ENCODE measurements around the gene NTHL1.
A peak's percentile ranks its signal among the peaks of the same experiment; 100 is the strongest.

The NTHL1 gene

DNA sequence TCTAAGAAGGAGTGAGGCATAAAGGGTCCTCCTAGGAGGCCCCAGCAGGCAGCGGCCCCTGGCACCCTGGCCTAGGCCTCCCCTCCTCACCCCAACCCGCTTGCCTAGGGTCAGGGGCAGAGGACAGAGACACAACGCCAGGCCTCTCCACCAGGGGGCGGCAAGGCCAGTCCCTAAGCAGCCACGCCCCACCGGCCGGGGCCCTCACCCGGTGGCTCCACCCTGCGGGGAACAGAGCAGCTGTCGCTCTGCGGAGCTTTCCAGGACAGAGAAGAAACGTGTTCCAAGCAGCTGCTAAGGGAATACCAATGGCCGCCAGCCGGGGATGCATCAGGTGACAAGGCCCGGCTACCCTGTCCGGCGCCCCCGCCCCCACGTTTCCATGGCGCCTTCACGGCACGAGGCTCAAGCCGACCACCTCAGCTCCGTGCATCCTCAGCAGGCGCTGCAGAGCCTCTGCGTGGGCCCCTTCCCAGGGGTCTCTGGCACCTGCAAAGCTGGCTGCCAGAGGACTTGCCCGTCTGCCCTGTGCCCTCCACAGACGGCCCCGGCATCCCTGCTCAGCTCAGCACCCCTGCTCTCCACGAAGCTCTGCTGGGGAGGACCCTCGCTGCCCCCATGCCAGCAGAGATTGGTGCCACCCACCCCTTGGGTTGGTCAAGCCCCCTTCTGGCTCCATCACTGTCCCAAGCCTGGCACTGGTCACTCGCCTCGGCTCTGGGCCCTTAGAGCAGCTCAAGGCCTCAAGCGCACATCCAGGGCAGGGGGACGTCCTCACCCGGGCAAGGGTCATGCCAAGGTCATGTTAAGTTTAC is 43.6 kb downstream of the NTHL1 start:
- Histone ChIP-seq H3K9me3 (ENCODE audit: control insufficient read depth in 5 of 5, low read length in 5 of 5) (no peaks in the 10 kb centered on the region), H3K4me3 (ENCODE audit: low read depth in 1 of 5, low read length in 5 of 5) (peak overlapping the region in 2 of 5 donors; percentile 25 to 43), H3K36me3 (ENCODE audit: control insufficient read depth in 5 of 5, insufficient read depth in 5 of 5, low read length in 5 of 5) (peaks cover 0 to 45% (median 44%) of the 10 kb centered on the region in 5 donors), H3K27me3 (ENCODE audit: control insufficient read depth in 5 of 5, insufficient read depth in 4 of 5, low read length in 5 of 5) (no peaks in the 10 kb centered on the region), H3K4me1 (ENCODE audit: control insufficient read depth in 5 of 5, insufficient read depth in 5 of 5, low read length in 5 of 5) (peaks cover 11 to 59% (median 56%) of the 10 kb centered on the region in 5 donors), H3K27ac (ENCODE audit: low read depth, low read length) (no peak overlapping the region), H3K9ac (ENCODE audit: low read length in 5 of 5) (no peak overlapping the region)

GRCh38 chr16:2003231-2003826 is 44.3 kb downstream of the NTHL1 start:
- Histone ChIP-seq H3K4me1 (ENCODE audit: control insufficient read depth in 5 of 5, insufficient read depth in 5 of 5, low read length in 5 of 5) (peaks cover 7 to 53% (median 49%) of the 10 kb centered on the region in 5 donors), H3K27ac (ENCODE audit: low read depth, low read length) (no peak overlapping the region), H3K27me3 (ENCODE audit: control insufficient read depth in 5 of 5, insufficient read depth in 4 of 5, low read length in 5 of 5) (no peaks in the 10 kb centered on the region), H3K9me3 (ENCODE audit: control insufficient read depth in 5 of 5, low read length in 5 of 5) (no peaks in the 10 kb centered on the region), H3K9ac (ENCODE audit: low read length in 5 of 5) (no peak overlapping the region), H3K36me3 (ENCODE audit: control insufficient read depth in 5 of 5, insufficient read depth in 5 of 5, low read length in 5 of 5) (peaks cover 0 to 51% (median 47%) of the 10 kb centered on the region in 5 donors), H3K4me3 (ENCODE audit: low read depth in 1 of 5, low read length in 5 of 5) (no peak overlapping the region)

- Histone ChIP-seq H3K27me3 (ENCODE audit: control insufficient read depth in 5 of 5, insufficient read depth in 4 of 5, low read length in 5 of 5) (no peaks in the 10 kb centered on the region), H3K9ac (ENCODE audit: low read length in 5 of 5) (no peak overlapping the region), H3K27ac (ENCODE audit: low read depth, low read length) (no peak overlapping the region), H3K9me3 (ENCODE audit: control insufficient read depth in 5 of 5, low read length in 5 of 5) (no peaks in the 10 kb centered on the region), H3K36me3 (ENCODE audit: control insufficient read depth in 5 of 5, insufficient read depth in 5 of 5, low read length in 5 of 5) (peaks cover 0 to 58% (median 53%) of the 10 kb centered on the region in 5 donors), H3K4me1 (ENCODE audit: control insufficient read depth in 5 of 5, insufficient read depth in 5 of 5, low read length in 5 of 5) (peaks cover 5 to 53% (median 41%) of the 10 kb centered on the region in 5 donors), H3K4me3 (ENCODE audit: low read depth in 1 of 5, low read length in 5 of 5) (no peak overlapping the region)
Measured at GRCh38 chr16:2002406-2003230, 45.0 kb downstream of the NTHL1 start.

GRCh38 chr16:2001456-2002355 is 45.9 kb downstream of the NTHL1 start:
- Histone ChIP-seq H3K36me3 (ENCODE audit: control insufficient read depth in 5 of 5, insufficient read depth in 5 of 5, low read length in 5 of 5) (peaks cover 0 to 67% (median 58%) of the 10 kb centered on the region in 5 donors), H3K27me3 (ENCODE audit: control insufficient read depth in 5 of 5, insufficient read depth in 4 of 5, low read length in 5 of 5) (no peaks in the 10 kb centered on the region), H3K9me3 (ENCODE audit: control insufficient read depth in 5 of 5, low read length in 5 of 5) (no peaks in the 10 kb centered on the region), H3K4me1 (ENCODE audit: control insufficient read depth in 5 of 5, insufficient read depth in 5 of 5, low read length in 5 of 5) (peaks cover 0 to 52% (median 35%) of the 10 kb centered on the region in 5 donors), H3K27ac (ENCODE audit: low read depth, low read length) (no peak overlapping the region), H3K9ac (ENCODE audit: low read length in 5 of 5) (no peak overlapping the region), H3K4me3 (ENCODE audit: low read depth in 1 of 5, low read length in 5 of 5) (no peak overlapping the region)

DNA sequence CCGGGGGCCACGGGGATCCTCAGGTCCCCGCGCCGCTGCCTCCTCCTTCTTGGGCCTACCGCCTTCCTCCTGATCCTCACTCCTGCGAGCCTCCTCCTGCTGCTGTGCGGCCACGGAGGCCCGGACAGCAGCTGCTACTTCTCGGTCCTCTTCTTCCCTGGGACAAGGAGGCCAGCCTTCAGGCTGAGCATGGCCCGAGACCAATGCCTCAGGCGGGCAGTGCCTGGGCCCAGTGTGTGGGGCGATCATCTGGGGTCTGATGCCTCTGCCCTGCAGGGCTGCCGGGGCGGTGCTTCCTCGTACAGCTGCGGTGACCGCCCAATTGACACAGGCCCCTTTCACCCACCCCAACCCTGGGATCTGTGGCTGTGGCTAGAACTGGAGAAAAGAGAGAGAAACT is 46.6 kb downstream of the NTHL1 start:
- Histone ChIP-seq H3K36me3 (ENCODE audit: control insufficient read depth in 5 of 5, insufficient read depth in 5 of 5, low read length in 5 of 5) (peaks cover 0 to 67% (median 58%) of the 10 kb centered on the region in 5 donors), H3K9ac (ENCODE audit: low read length in 5 of 5) (no peak overlapping the region), H3K4me3 (ENCODE audit: low read depth in 1 of 5, low read length in 5 of 5) (no peak overlapping the region), H3K4me1 (ENCODE audit: control insufficient read depth in 5 of 5, insufficient read depth in 5 of 5, low read length in 5 of 5) (peaks cover 0 to 48% (median 32%) of the 10 kb centered on the region in 5 donors), H3K9me3 (ENCODE audit: control insufficient read depth in 5 of 5, low read length in 5 of 5) (no peaks in the 10 kb centered on the region), H3K27me3 (ENCODE audit: control insufficient read depth in 5 of 5, insufficient read depth in 4 of 5, low read length in 5 of 5) (no peaks in the 10 kb centered on the region), H3K27ac (ENCODE audit: low read depth, low read length) (no peak overlapping the region)

DNA sequence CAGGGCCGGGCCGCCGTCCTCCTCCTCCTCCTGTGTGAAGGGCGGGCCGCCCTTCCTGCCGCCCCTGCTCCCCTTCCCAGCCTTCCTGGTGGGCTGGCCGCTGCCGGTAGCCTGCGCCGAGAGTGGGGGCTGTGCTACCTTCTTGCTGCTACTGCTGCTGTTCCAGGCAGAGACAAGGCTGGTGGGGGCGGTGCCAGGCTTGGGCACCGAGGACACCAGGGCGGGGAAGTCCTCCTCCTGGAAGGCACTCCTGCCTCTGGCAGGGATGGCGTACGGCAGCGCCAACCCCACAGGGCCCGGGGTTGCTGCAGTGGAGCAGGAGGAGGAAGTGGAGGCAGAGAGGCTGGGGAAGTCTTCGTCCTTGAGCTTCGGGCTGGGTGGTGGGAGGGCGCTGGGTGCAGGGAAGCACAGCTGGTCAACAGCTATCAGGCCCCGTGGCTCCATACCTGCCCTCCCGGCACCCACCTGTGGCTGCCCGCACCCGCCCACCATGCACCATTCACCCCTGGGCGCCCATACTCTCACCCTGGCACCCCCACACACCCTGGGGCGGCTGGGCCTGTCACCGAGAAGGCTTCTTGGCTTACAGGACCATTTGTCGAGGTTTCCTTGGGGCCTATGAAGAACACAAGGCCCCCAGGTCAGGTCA is 47.6 kb downstream of the NTHL1 start:
- Histone ChIP-seq H3K4me3 (ENCODE audit: low read depth in 1 of 5, low read length in 5 of 5) (no peak overlapping the region), H3K27ac (ENCODE audit: low read depth, low read length) (no peak overlapping the region), H3K9me3 (ENCODE audit: control insufficient read depth in 5 of 5, low read length in 5 of 5) (no peaks in the 10 kb centered on the region), H3K4me1 (ENCODE audit: control insufficient read depth in 5 of 5, insufficient read depth in 5 of 5, low read length in 5 of 5) (peaks cover 0 to 37% (median 32%) of the 10 kb centered on the region in 5 donors), H3K27me3 (ENCODE audit: control insufficient read depth in 5 of 5, insufficient read depth in 4 of 5, low read length in 5 of 5) (no peaks in the 10 kb centered on the region), H3K9ac (ENCODE audit: low read length in 5 of 5) (no peak overlapping the region), H3K36me3 (ENCODE audit: control insufficient read depth in 5 of 5, insufficient read depth in 5 of 5, low read length in 5 of 5) (peaks cover 0 to 67% (median 59%) of the 10 kb centered on the region in 5 donors)

GRCh38 chr16:1998852-1999801 is 48.5 kb downstream of the NTHL1 start:
- Histone ChIP-seq H3K27me3 (ENCODE audit: control insufficient read depth in 5 of 5, insufficient read depth in 4 of 5, low read length in 5 of 5) (no peaks in the 10 kb centered on the region), H3K27ac (ENCODE audit: low read depth, low read length) (no peak overlapping the region), H3K9me3 (ENCODE audit: control insufficient read depth in 5 of 5, low read length in 5 of 5) (no peaks in the 10 kb centered on the region), H3K4me1 (ENCODE audit: control insufficient read depth in 5 of 5, insufficient read depth in 5 of 5, low read length in 5 of 5) (peaks cover 0 to 28% (median 24%) of the 10 kb centered on the region in 5 donors), H3K36me3 (ENCODE audit: control insufficient read depth in 5 of 5, insufficient read depth in 5 of 5, low read length in 5 of 5) (peaks cover 0 to 67% (median 59%) of the 10 kb centered on the region in 5 donors), H3K4me3 (ENCODE audit: low read depth in 1 of 5, low read length in 5 of 5) (no peak overlapping the region), H3K9ac (ENCODE audit: low read length in 5 of 5) (no peak overlapping the region)

GRCh38 chr16:1998360-1998835 is 49.2 kb downstream of the NTHL1 start:
- H3K9me3 ChIP-seq (ENCODE audit: control insufficient read depth in 5 of 5, low read length in 5 of 5): no peaks in the 10 kb centered on the region
- no peaks in the 10 kb centered on the region for H3K27me3 ChIP-seq (ENCODE audit: control insufficient read depth in 5 of 5, insufficient read depth in 4 of 5, low read length in 5 of 5)
- H3K36me3 ChIP-seq (ENCODE audit: control insufficient read depth in 5 of 5, insufficient read depth in 5 of 5, low read length in 5 of 5): peaks cover 0 to 66% (median 58%) of the 10 kb centered on the region in 5 donors
- peaks cover 0 to 21% (median 17%) of the 10 kb centered on the region in 5 donors for H3K4me1 ChIP-seq (ENCODE audit: control insufficient read depth in 5 of 5, insufficient read depth in 5 of 5, low read length in 5 of 5)
- no peak overlapping the region for H3K4me3 ChIP-seq (ENCODE audit: low read depth in 1 of 5, low read length in 5 of 5)
- H3K9ac ChIP-seq (ENCODE audit: low read length in 5 of 5): no peak overlapping the region
- H3K27ac ChIP-seq (ENCODE audit: low read depth, low read length): no peak overlapping the region

All from subcutaneous abdominal adipose tissue (tissue), 5 donors.